ENCODE results near the gene UBFD1.

The UBFD1 gene

GRCh38 chr16:23563186-23563585, 5.7 kb downstream of the UBFD1 start:
- H3K27ac ChIP-seq (ENCODE audit: low read depth, low read length) = no peak overlapping the region
- H3K9ac ChIP-seq (ENCODE audit: low read length in 5 of 5) = no peak overlapping the region
- no peak overlapping the region for H3K4me3 ChIP-seq (ENCODE audit: low read depth in 1 of 5, low read length in 5 of 5)
- H3K36me3 ChIP-seq (ENCODE audit: control insufficient read depth in 5 of 5, insufficient read depth in 5 of 5, low read length in 5 of 5) = peaks cover 18 to 88% (median 79%) of the 10 kb centered on the region in 5 donors
- H3K9me3 ChIP-seq (ENCODE audit: control insufficient read depth in 5 of 5, low read length in 5 of 5) = no peaks in the 10 kb centered on the region
- no peaks in the 10 kb centered on the region for H3K27me3 ChIP-seq (ENCODE audit: control insufficient read depth in 5 of 5, insufficient read depth in 4 of 5, low read length in 5 of 5)
- peaks cover 3 to 33% (median 23%) of the 10 kb centered on the region in 5 donors for H3K4me1 ChIP-seq (ENCODE audit: control insufficient read depth in 5 of 5, insufficient read depth in 5 of 5, low read length in 5 of 5)

- no peaks in the 10 kb centered on the region for H3K9me3 ChIP-seq (ENCODE audit: control insufficient read depth in 5 of 5, low read length in 5 of 5)
- H3K9ac ChIP-seq (ENCODE audit: low read length in 5 of 5) = no peak overlapping the region
- H3K4me1 ChIP-seq (ENCODE audit: control insufficient read depth in 5 of 5, insufficient read depth in 5 of 5, low read length in 5 of 5) = peaks cover 0 to 17% (median 12%) of the 10 kb centered on the region in 5 donors
- H3K4me3 ChIP-seq (ENCODE audit: low read depth in 1 of 5, low read length in 5 of 5) = no peak overlapping the region
- peaks cover 17 to 96% (median 85%) of the 10 kb centered on the region in 5 donors for H3K36me3 ChIP-seq (ENCODE audit: control insufficient read depth in 5 of 5, insufficient read depth in 5 of 5, low read length in 5 of 5)
- no peak overlapping the region for H3K27ac ChIP-seq (ENCODE audit: low read depth, low read length)
- no peaks in the 10 kb centered on the region for H3K27me3 ChIP-seq (ENCODE audit: control insufficient read depth in 5 of 5, insufficient read depth in 4 of 5, low read length in 5 of 5)
These were observed 7.2 kb downstream of the UBFD1 start for GRCh38 chr16:23564575-23565363.

DNA sequence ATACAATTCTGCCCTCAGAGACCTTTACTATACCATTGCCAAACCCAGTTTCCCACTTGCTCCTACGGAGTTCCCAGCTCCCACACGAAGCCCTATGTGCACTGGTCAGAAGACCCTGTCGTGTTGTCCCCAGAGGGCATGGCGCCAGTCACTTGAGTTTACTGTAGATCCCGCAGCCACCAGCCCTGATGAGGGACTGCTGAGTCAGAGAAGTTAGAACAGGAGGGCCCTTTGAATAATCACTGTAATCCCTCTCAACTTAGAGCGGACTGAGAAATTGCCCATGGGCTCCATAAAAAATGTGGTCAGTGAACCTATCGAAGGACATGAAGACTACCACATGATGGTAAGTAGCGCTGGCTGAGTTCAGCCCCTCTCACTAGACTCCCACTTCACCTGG, 9.2 kb downstream of the UBFD1 start:
- Histone ChIP-seq H3K4me3 (ENCODE audit: low read depth in 1 of 5, low read length in 5 of 5) (no peak overlapping the region), H3K36me3 (ENCODE audit: control insufficient read depth in 5 of 5, insufficient read depth in 5 of 5, low read length in 5 of 5) (peaks cover 14 to 97% (median 87%) of the 10 kb centered on the region in 5 donors), H3K27ac (ENCODE audit: low read depth, low read length) (no peak overlapping the region), H3K9me3 (ENCODE audit: control insufficient read depth in 5 of 5, low read length in 5 of 5) (no peaks in the 10 kb centered on the region), H3K4me1 (ENCODE audit: control insufficient read depth in 5 of 5, insufficient read depth in 5 of 5, low read length in 5 of 5) (peaks cover 0 to 17% (median 9%) of the 10 kb centered on the region in 5 donors), H3K27me3 (ENCODE audit: control insufficient read depth in 5 of 5, insufficient read depth in 4 of 5, low read length in 5 of 5) (no peaks in the 10 kb centered on the region), H3K9ac (ENCODE audit: low read length in 5 of 5) (no peak overlapping the region)

- H3K4me1 ChIP-seq (ENCODE audit: control insufficient read depth in 5 of 5, insufficient read depth in 5 of 5, low read length in 5 of 5) = peaks cover 0 to 17% (median 9%) of the 10 kb centered on the region in 5 donors
- no peak overlapping the region for H3K9ac ChIP-seq (ENCODE audit: low read length in 5 of 5)
- H3K4me3 ChIP-seq (ENCODE audit: low read depth in 1 of 5, low read length in 5 of 5) = no peak overlapping the region
- H3K27me3 ChIP-seq (ENCODE audit: control insufficient read depth in 5 of 5, insufficient read depth in 4 of 5, low read length in 5 of 5) = no peaks in the 10 kb centered on the region
- no peaks in the 10 kb centered on the region for H3K9me3 ChIP-seq (ENCODE audit: control insufficient read depth in 5 of 5, low read length in 5 of 5)
- peaks cover 15 to 97% (median 87%) of the 10 kb centered on the region in 5 donors for H3K36me3 ChIP-seq (ENCODE audit: control insufficient read depth in 5 of 5, insufficient read depth in 5 of 5, low read length in 5 of 5)
- H3K27ac ChIP-seq (ENCODE audit: low read depth, low read length) = no peak overlapping the region
These were observed 10.1 kb downstream of the UBFD1 start for GRCh38 chr16:23567602-23568001.

GRCh38 chr16:23570992-23571632, 13.6 kb downstream of the UBFD1 start:
- H3K27me3 ChIP-seq (ENCODE audit: control insufficient read depth in 5 of 5, insufficient read depth in 4 of 5, low read length in 5 of 5) = no peaks in the 10 kb centered on the region
- peaks cover 16 to 96% (median 80%) of the 10 kb centered on the region in 5 donors for H3K36me3 ChIP-seq (ENCODE audit: control insufficient read depth in 5 of 5, insufficient read depth in 5 of 5, low read length in 5 of 5)
- peaks cover 0 to 5% (median 0%) of the 10 kb centered on the region in 5 donors for H3K4me1 ChIP-seq (ENCODE audit: control insufficient read depth in 5 of 5, insufficient read depth in 5 of 5, low read length in 5 of 5)
- H3K9me3 ChIP-seq (ENCODE audit: control insufficient read depth in 5 of 5, low read length in 5 of 5) = no peaks in the 10 kb centered on the region
- no peak overlapping the region for H3K4me3 ChIP-seq (ENCODE audit: low read depth in 1 of 5, low read length in 5 of 5)
- no peak overlapping the region for H3K27ac ChIP-seq (ENCODE audit: low read depth, low read length)
- no peak overlapping the region for H3K9ac ChIP-seq (ENCODE audit: low read length in 5 of 5)

DNA sequence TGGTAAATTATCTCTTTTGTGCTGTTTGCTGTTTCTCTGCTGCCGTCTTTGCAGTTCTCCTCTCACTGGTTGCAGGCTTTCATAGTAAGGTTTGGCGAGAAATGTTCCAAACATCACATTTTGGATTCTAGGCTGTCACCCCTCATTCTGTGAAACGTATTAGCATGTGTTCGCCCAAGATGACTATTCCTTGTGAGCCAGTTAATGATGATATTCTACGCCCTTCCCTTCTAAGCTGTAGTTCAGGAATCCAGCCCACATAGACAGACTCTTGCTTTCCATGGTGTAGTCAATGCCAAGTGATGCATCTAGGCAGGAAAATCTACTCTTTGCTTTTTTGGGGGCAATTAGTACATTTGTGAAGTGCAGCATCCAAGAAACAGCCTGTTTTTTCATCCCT, 14.4 kb downstream of the UBFD1 start:
- H3K4me1 ChIP-seq (ENCODE audit: control insufficient read depth in 5 of 5, insufficient read depth in 5 of 5, low read length in 5 of 5) = peaks cover 0 to 5% (median 0%) of the 10 kb centered on the region in 5 donors
- no peak overlapping the region for H3K9ac ChIP-seq (ENCODE audit: low read length in 5 of 5)
- no peaks in the 10 kb centered on the region for H3K9me3 ChIP-seq (ENCODE audit: control insufficient read depth in 5 of 5, low read length in 5 of 5)
- H3K4me3 ChIP-seq (ENCODE audit: low read depth in 1 of 5, low read length in 5 of 5) = no peak overlapping the region
- H3K36me3 ChIP-seq (ENCODE audit: control insufficient read depth in 5 of 5, insufficient read depth in 5 of 5, low read length in 5 of 5) = peaks cover 16 to 93% (median 76%) of the 10 kb centered on the region in 5 donors
- H3K27me3 ChIP-seq (ENCODE audit: control insufficient read depth in 5 of 5, insufficient read depth in 4 of 5, low read length in 5 of 5) = no peaks in the 10 kb centered on the region
- H3K27ac ChIP-seq (ENCODE audit: low read depth, low read length) = no peak overlapping the region

- Histone ChIP-seq H3K36me3 (ENCODE audit: control insufficient read depth in 5 of 5, insufficient read depth in 5 of 5, low read length in 5 of 5) (peaks cover 16 to 91% (median 71%) of the 10 kb centered on the region in 5 donors), H3K9me3 (ENCODE audit: control insufficient read depth in 5 of 5, low read length in 5 of 5) (no peaks in the 10 kb centered on the region), H3K4me1 (ENCODE audit: control insufficient read depth in 5 of 5, insufficient read depth in 5 of 5, low read length in 5 of 5) (peaks cover 0 to 5% (median 0%) of the 10 kb centered on the region in 5 donors), H3K4me3 (ENCODE audit: low read depth in 1 of 5, low read length in 5 of 5) (no peak overlapping the region), H3K9ac (ENCODE audit: low read length in 5 of 5) (no peak overlapping the region), H3K27ac (ENCODE audit: low read depth, low read length) (no peak overlapping the region), H3K27me3 (ENCODE audit: control insufficient read depth in 5 of 5, insufficient read depth in 4 of 5, low read length in 5 of 5) (no peaks in the 10 kb centered on the region)
These were observed 14.9 kb downstream of the UBFD1 start for GRCh38 chr16:23572394-23572793.

- Histone ChIP-seq H3K4me1 (ENCODE audit: control insufficient read depth in 5 of 5, insufficient read depth in 5 of 5, low read length in 5 of 5) (peaks cover 0 to 7% (median 5%) of the 10 kb centered on the region in 5 donors), H3K27me3 (ENCODE audit: control insufficient read depth in 5 of 5, insufficient read depth in 4 of 5, low read length in 5 of 5) (no peaks in the 10 kb centered on the region), H3K36me3 (ENCODE audit: control insufficient read depth in 5 of 5, insufficient read depth in 5 of 5, low read length in 5 of 5) (peaks cover 16 to 88% (median 62%) of the 10 kb centered on the region in 5 donors), H3K9ac (ENCODE audit: low read length in 5 of 5) (no peak overlapping the region), H3K4me3 (ENCODE audit: low read depth in 1 of 5, low read length in 5 of 5) (no peak overlapping the region), H3K9me3 (ENCODE audit: control insufficient read depth in 5 of 5, low read length in 5 of 5) (no peaks in the 10 kb centered on the region), H3K27ac (ENCODE audit: low read depth, low read length) (no peak overlapping the region)
These were observed 16.3 kb downstream of the UBFD1 start for GRCh38 chr16:23573817-23574216.

- no peak overlapping the region for H3K9ac ChIP-seq (ENCODE audit: low read length in 5 of 5)
- H3K36me3 ChIP-seq (ENCODE audit: control insufficient read depth in 5 of 5, insufficient read depth in 5 of 5, low read length in 5 of 5) = peaks cover 19 to 88% (median 66%) of the 10 kb centered on the region in 5 donors
- H3K4me1 ChIP-seq (ENCODE audit: control insufficient read depth in 5 of 5, insufficient read depth in 5 of 5, low read length in 5 of 5) = peaks cover 0 to 7% (median 5%) of the 10 kb centered on the region in 5 donors
- H3K27ac ChIP-seq (ENCODE audit: low read depth, low read length) = no peak overlapping the region
- H3K27me3 ChIP-seq (ENCODE audit: control insufficient read depth in 5 of 5, insufficient read depth in 4 of 5, low read length in 5 of 5) = no peaks in the 10 kb centered on the region
- H3K4me3 ChIP-seq (ENCODE audit: low read depth in 1 of 5, low read length in 5 of 5) = no peak overlapping the region
- H3K9me3 ChIP-seq (ENCODE audit: control insufficient read depth in 5 of 5, low read length in 5 of 5) = no peaks in the 10 kb centered on the region
These were observed 18.3 kb downstream of the UBFD1 start for GRCh38 chr16:23575834-23576233.

- Histone ChIP-seq H3K9ac (ENCODE audit: low read length in 5 of 5) (no peak overlapping the region), H3K36me3 (ENCODE audit: control insufficient read depth in 5 of 5, insufficient read depth in 5 of 5, low read length in 5 of 5) (peaks cover 21 to 88% (median 64%) of the 10 kb centered on the region in 5 donors), H3K27me3 (ENCODE audit: control insufficient read depth in 5 of 5, insufficient read depth in 4 of 5, low read length in 5 of 5) (no peaks in the 10 kb centered on the region), H3K4me1 (ENCODE audit: control insufficient read depth in 5 of 5, insufficient read depth in 5 of 5, low read length in 5 of 5) (peaks cover 0 to 5% (median 3%) of the 10 kb centered on the region in 5 donors), H3K4me3 (ENCODE audit: low read depth in 1 of 5, low read length in 5 of 5) (no peak overlapping the region), H3K27ac (ENCODE audit: low read depth, low read length) (no peak overlapping the region), H3K9me3 (ENCODE audit: control insufficient read depth in 5 of 5, low read length in 5 of 5) (no peaks in the 10 kb centered on the region)
These were observed 20.0 kb downstream of the UBFD1 start for GRCh38 chr16:23577493-23577892.
